H9 (cell line): Measurements from ENCODE around the gene AGO1. TPM values are rescaled to one million over a fixed set of nuclear protein-coding genes. Genes with fewer than 3 reads are reported as not detected.

Experiments
- DNase-seq: peaks from one replicate; pipeline ENCODE4 v3.0.0-alpha.2; 2017
- H2AFZ ChIP-seq: one replicate; pipeline ENCODE4 v1.6.1; 2013; ENCODE audit warnings: mild to moderate bottlenecking, low read length, control low read depth, moderate library complexity
- H2AK5ac ChIP-seq: 2 replicates; pipeline ENCODE4 v1.6.1; 2013; ENCODE audit warnings: low read length, control low read depth, mixed read lengths; ENCODE audit not compliant: insufficient read length
- H2BK120ac ChIP-seq: one replicate; pipeline ENCODE4 v1.6.1; 2013; ENCODE audit warnings: low read depth, mild to moderate bottlenecking, low read length, control low read depth, inconsistent platforms; ENCODE audit not compliant: poor library complexity, severe bottlenecking
- H2BK12ac ChIP-seq: 2 replicates; pipeline ENCODE4 v1.6.1; 2013; ENCODE audit warnings: low read length, control low read depth, mixed read lengths, low read depth; ENCODE audit not compliant: insufficient read length
- H2BK15ac ChIP-seq: 2 replicates; pipeline ENCODE4 v1.6.1; 2013; ENCODE audit warnings: low read depth, low read length, control low read depth
- H2BK20ac ChIP-seq: one replicate; pipeline ENCODE4 v1.6.1; 2013; ENCODE audit warnings: low read depth, mild to moderate bottlenecking, low read length, control low read depth, inconsistent platforms; ENCODE audit not compliant: poor library complexity, severe bottlenecking
- H2BK5ac ChIP-seq: 2 replicates; pipeline ENCODE4 v1.6.1; 2013; ENCODE audit warnings: low read length, control low read depth, mixed read lengths; ENCODE audit not compliant: insufficient read length
- H3K14ac ChIP-seq: 2 replicates; pipeline ENCODE4 v1.6.1; 2013; ENCODE audit warnings: low read length, control low read depth; ENCODE audit not compliant: insufficient read depth
- H3K18ac ChIP-seq: 2 replicates; pipeline ENCODE4 v1.6.1; 2013; ENCODE audit warnings: low read depth, mild to moderate bottlenecking, mixed read lengths, low read length, control low read depth; ENCODE audit not compliant: insufficient read length
- H3K23ac ChIP-seq: 2 replicates; pipeline ENCODE4 v1.6.1; 2013; ENCODE audit warnings: low read length, control low read depth, mixed read lengths, low read depth; ENCODE audit not compliant: insufficient read length
- H3K23me2 ChIP-seq: 2 replicates; pipeline ENCODE4 v1.6.1; 2013; ENCODE audit warnings: low read depth, mild to moderate bottlenecking, mixed read lengths, low read length, control low read depth; ENCODE audit not compliant: insufficient read length, poor library complexity, severe bottlenecking
- H3K27ac ChIP-seq: 2 replicates; pipeline ENCODE4 v1.5.1; 2013; ENCODE audit warnings: low read length, control low read depth, mixed read lengths, low read depth; ENCODE audit not compliant: insufficient read length
- H3K27me3 ChIP-seq: 2 replicates; pipeline ENCODE4 v1.6.1; 2013; ENCODE audit warnings: low read length, control low read depth, inconsistent platforms; ENCODE audit not compliant: insufficient read depth
- H3K4ac ChIP-seq: 2 replicates; pipeline ENCODE4 v1.6.1; 2013; ENCODE audit warnings: low read depth, mild to moderate bottlenecking, control low read depth, inconsistent platforms, low read length, moderate library complexity
- H3K4me1 ChIP-seq: 2 replicates; pipeline ENCODE4 v1.6.1; 2013; ENCODE audit warnings: low read length, control low read depth, inconsistent platforms; ENCODE audit not compliant: insufficient read depth
- H3K4me2 ChIP-seq: 2 replicates; pipeline ENCODE4 v1.6.1; 2013; ENCODE audit warnings: low read length, control low read depth, mixed read lengths; ENCODE audit not compliant: insufficient read length, insufficient read depth
- H3K56ac ChIP-seq: 2 replicates; pipeline ENCODE4 v1.6.1; 2013; ENCODE audit warnings: low read depth, mild to moderate bottlenecking, mixed read lengths, low read length, control low read depth; ENCODE audit not compliant: insufficient read length
- H3K79me1 ChIP-seq: 2 replicates; pipeline ENCODE4 v1.6.1; 2013; ENCODE audit warnings: low read depth, mild to moderate bottlenecking, moderate library complexity, low read length, control low read depth, inconsistent platforms; ENCODE audit not compliant: insufficient read depth, poor library complexity, severe bottlenecking
- H3K79me2 ChIP-seq: 2 replicates; pipeline ENCODE4 v1.6.1; 2013; ENCODE audit warnings: low read length, control low read depth, inconsistent platforms; ENCODE audit not compliant: insufficient read depth
- H3K9ac ChIP-seq: 2 replicates; pipeline ENCODE4 v1.6.1; 2013; ENCODE audit warnings: low read length, control low read depth, mixed read lengths; ENCODE audit not compliant: insufficient read length; ENCODE audit errors: extremely low read depth
- H3K9me3 ChIP-seq: one replicate; pipeline ENCODE4 v1.6.1; 2013; ENCODE audit warnings: low read depth, low read length, inconsistent platforms; ENCODE audit not compliant: control insufficient read depth
- H3T11ph ChIP-seq: one replicate; pipeline ENCODE4 v1.6.1; 2013; ENCODE audit warnings: mild to moderate bottlenecking, low read length, control low read depth, inconsistent platforms
- H4K20me1 ChIP-seq: one replicate; pipeline ENCODE4 v1.6.1; 2013; ENCODE audit not compliant: control insufficient read depth, insufficient read length, insufficient read depth
- H4K5ac ChIP-seq: 2 replicates; pipeline ENCODE4 v1.6.1; 2013; ENCODE audit warnings: low read depth, mild to moderate bottlenecking, mixed read lengths, low read length, control low read depth; ENCODE audit not compliant: insufficient read length
- H4K8ac ChIP-seq: replicated peaks from 2 replicates; pipeline ENCODE4 v1.6.1; 2013; ENCODE audit warnings: low read length, control low read depth, mixed read lengths, low read depth; ENCODE audit not compliant: insufficient read length
- H4K91ac ChIP-seq: 2 replicates; pipeline ENCODE4 v1.6.1; 2013; ENCODE audit warnings: low read depth, mild to moderate bottlenecking, moderate library complexity, mixed read lengths, low read length, control low read depth; ENCODE audit not compliant: insufficient read length
- H3K27ac Mint-ChIP-seq, 3 experiments: 2 replicates in 2 of 3; 3 replicates in 1 of 3; pipeline ENCODE4 v1.8.0; 2020 to 2021; ENCODE audit warnings: mixed read lengths in 3 of 3, mild to moderate bottlenecking in 1 of 3, moderate library complexity in 1 of 3
- H3K27me3 Mint-ChIP-seq: 2 replicates; pipeline ENCODE4 v1.8.0; 2021; ENCODE audit warnings: low read depth, mild to moderate bottlenecking, moderate library complexity, mixed read lengths
- H3K36me3 Mint-ChIP-seq, 3 experiments: 2 replicates in 2 of 3; 3 replicates in 1 of 3; pipeline ENCODE4 v1.8.0; 2020 to 2021; ENCODE audit warnings: low read depth in 3 of 3, mixed read lengths in 3 of 3; ENCODE audit not compliant: insufficient read depth in 1 of 3
- H3K4me1 Mint-ChIP-seq, 2 experiments: 2 replicates each; pipeline ENCODE4 v1.8.0; 2020; ENCODE audit warnings: mixed read lengths in 2 of 2
- H3K4me3 Mint-ChIP-seq, 2 experiments: 2 replicates in 1 of 2; 3 replicates in 1 of 2; pipeline ENCODE4 v1.8.0; 2020 to 2021; ENCODE audit warnings: mild to moderate bottlenecking in 2 of 2, mixed read lengths in 2 of 2, moderate library complexity in 1 of 2
- H3K9me3 Mint-ChIP-seq, 2 experiments: 2 replicates in 1 of 2; 3 replicates in 1 of 2; pipeline ENCODE4 v1.8.0; 2020; ENCODE audit warnings: mild to moderate bottlenecking in 2 of 2, mixed read lengths in 2 of 2, moderate library complexity in 1 of 2
- WGBS: extraction: QIAGEN DNeasy Blood & Tissue Kit; methylation state at CpG from one replicate; pipeline ENCODE4 v1.1.7; 2013; ENCODE audit warnings: missing lambda C conversion rate, low lambda C conversion rate, mixed read lengths; ENCODE audit not compliant: insufficient read length; ENCODE audit errors: extremely low coverage; 5-methylcytosine and 5-hydroxymethylcytosine counted together
- total RNA-seq: library from RNA; stranded (reverse); gene quantifications from 2 replicates; pipeline ENCODE4 v1.2.1, GENCODE V29; 2021
- TF ChIP-seq, protein P1 (sequence below): fragments of 200-600 bp; sonication (generic); conservative IDR thresholded peaks from 3 replicates; pipeline ENCODE4 v1.8.0; 2021; ENCODE audit warnings: antibody characterized with exemption, mild to moderate bottlenecking

AGO1 gene
- total RNA-seq, 1 experiment from 2014 or later, result 74.2 TPM

DNA sequence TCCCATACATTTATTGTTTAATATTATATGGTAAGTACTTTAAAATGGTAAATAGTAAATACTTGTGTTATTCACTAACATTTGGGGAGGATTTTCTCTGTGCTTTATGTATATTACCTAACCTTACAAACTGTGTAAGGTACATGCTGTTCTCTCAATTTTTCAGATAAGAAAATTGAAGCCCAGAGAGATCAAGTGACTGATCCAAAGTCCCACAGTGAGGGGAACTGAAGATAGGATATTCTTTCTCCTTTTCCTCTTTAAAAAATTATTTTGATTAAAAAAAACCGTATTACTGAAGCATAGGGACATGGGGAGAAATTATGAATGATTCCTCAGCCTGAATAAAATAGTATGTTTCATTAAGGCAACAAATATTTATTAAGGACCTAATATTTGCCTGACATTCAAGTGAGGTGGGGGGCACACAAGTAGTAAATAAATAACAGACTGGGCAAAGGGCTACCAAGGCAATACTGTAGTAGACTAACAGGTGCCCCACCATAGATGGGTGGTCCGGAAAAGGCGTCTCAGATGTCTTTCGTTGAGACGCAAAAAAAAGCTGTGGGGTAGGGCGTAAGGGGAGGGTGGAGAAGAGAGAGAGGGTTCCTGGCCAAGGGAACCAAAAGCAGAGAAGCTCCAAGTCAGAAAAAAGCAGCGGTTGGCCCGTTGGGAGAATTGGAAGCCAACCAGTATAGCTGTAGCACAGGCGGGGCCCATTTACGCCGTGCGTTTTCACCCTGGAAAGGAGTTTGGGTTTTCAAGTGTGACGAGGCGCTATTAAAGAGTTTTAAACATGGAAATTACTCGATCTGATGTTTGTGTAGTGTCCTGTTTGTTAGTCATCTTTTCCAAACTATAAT is 47.0 kb downstream of the AGO1 start:
- H2BK20ac ChIP-seq, result no peak overlapping the region
- no peak overlapping the region for H3T11ph ChIP-seq
- H2AFZ ChIP-seq, result no peak overlapping the region
- no peak overlapping the region for H2BK12ac ChIP-seq
- no peak overlapping the region; the same call in 1 of the 2 replicates for H3K4ac ChIP-seq
- peaks cover 11% of the 10 kb centered on the region; the same call in 1 of the 2 replicates for H3K79me2 ChIP-seq
- peak; percentile 73 for DNase-seq
- peak overlapping the region; percentile 68 for H3K27ac ChIP-seq
- no peak overlapping the region for H4K5ac ChIP-seq
- TF ChIP-seq, protein P1, sequence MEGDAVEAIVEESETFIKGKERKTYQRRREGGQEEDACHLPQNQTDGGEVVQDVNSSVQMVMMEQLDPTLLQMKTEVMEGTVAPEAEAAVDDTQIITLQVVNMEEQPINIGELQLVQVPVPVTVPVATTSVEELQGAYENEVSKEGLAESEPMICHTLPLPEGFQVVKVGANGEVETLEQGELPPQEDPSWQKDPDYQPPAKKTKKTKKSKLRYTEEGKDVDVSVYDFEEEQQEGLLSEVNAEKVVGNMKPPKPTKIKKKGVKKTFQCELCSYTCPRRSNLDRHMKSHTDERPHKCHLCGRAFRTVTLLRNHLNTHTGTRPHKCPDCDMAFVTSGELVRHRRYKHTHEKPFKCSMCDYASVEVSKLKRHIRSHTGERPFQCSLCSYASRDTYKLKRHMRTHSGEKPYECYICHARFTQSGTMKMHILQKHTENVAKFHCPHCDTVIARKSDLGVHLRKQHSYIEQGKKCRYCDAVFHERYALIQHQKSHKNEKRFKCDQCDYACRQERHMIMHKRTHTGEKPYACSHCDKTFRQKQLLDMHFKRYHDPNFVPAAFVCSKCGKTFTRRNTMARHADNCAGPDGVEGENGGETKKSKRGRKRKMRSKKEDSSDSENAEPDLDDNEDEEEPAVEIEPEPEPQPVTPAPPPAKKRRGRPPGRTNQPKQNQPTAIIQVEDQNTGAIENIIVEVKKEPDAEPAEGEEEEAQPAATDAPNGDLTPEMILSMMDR, result no peak
- no peaks in the 10 kb centered on the region for H4K20me1 ChIP-seq
- no peak overlapping the region for H2AK5ac ChIP-seq
- peak overlapping the region; percentile 28; the same call in 1 of the 2 replicates for H3K14ac ChIP-seq
- H3K79me1 ChIP-seq, result no peaks in the 10 kb centered on the region
- H2BK15ac ChIP-seq, result no peak overlapping the region
- no peak overlapping the region for H3K23ac ChIP-seq
- H3K56ac ChIP-seq, result no peak overlapping the region
- no peak overlapping the region for H2BK5ac ChIP-seq
- H4K8ac ChIP-seq, result no peak overlapping the region
- peak overlapping the region; percentile 67 for H3K9ac ChIP-seq
- Mint-ChIP-seq H3K36me3 (peaks cover 0 to 2% (median under 1%) of the 10 kb centered on the region in 3 experiments; a peak in 3 of 7 replicates), H3K27ac (peak overlapping the region; percentile 97 to 98 (median 98)), H3K4me1 (peaks cover 26 to 30% of the 10 kb centered on the region in 2 experiments), H3K27me3 (no peaks in the 10 kb centered on the region; the same call in 1 of the 2 replicates), H3K4me3 (peak overlapping the region; percentile 87 to 90), H3K9me3 (no peaks in the 10 kb centered on the region)
- H3K18ac ChIP-seq, result no peak overlapping the region
- peaks cover 11% of the 10 kb centered on the region for H3K23me2 ChIP-seq
- H3K4me2 ChIP-seq, result peak overlapping the region; percentile 62
- no peak overlapping the region for H4K91ac ChIP-seq
- H3K4me1 ChIP-seq, result no peaks in the 10 kb centered on the region
- WGBS, result no CpG with 5 or more reads among the region's 15 CpGs
- H2BK120ac ChIP-seq, result no peak overlapping the region
- H3K9me3 ChIP-seq, result no peaks in the 10 kb centered on the region
- no peaks in the 10 kb centered on the region for H3K27me3 ChIP-seq
